Fibroblast of peridontal ligament (primary cell): ENCODE results near the gene C20orf202.

ENCODE experiments used
- DNase-seq: peaks from one replicate; pipeline ENCODE4 v3.0.0-alpha.2; 2010; ENCODE audit errors: extremely low read depth

The C20orf202 gene

DNA sequence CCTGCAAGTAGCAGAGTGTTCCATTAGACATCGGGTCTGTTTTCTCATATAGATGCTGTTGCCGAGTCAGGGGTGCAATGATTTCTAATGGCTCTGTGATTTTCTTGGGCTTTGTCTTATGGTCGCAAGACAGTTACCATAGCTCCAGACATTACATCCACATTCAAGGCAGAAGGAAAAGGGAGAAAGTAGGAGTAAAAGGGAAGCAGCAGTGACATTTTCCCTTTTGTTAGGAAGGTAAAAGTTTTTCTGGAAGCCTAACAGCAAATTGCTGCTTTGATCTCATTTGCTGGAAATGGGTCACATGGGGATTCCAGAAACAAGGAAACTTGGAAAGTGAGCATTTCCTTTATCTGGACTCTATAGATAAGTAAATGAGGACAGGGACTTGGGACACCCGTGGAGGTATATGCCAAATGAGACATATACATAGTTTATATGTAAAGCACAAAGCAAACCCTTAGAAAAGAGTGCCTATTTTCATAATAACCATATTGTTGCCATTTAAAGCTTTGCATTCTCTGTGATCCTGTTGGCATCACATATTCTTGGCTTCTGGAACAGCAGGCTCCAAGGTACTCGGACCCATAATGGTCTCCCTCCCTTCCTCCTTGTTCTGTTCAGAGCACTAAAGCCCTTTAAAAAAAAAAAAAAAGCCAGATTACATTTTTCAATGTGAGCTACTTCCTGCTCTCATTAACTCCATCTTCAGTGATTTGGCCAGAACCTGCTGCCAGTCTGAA is at the start of gene C20orf202:
C20orf202 (plus strand) TSS at position 693 of the 743 bp plus-strand sequence. CDS start 132 bp downstream, outside the sequence.
- DNase-seq = no peak

DNA sequence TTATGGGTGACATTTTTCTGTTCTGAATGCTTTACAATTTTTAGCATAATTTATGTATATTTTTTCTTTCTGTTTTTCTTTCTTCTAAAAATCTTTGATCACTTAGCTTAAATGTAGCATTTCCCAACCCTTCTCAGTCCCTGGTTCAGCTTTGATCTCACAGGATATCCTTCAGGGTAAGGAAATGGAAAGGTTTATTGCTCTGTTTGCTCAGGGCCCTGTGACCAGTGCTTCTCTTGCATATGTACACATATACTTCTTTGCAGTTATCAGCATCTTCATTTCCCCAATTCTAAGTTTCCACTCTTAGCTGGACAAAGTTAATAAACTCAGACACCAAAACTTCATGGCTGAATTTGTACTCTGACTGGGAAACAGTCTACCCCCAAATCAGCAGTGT is 49.0 kb upstream of the C20orf202 start:
- DNase-seq = no peak

DNA sequence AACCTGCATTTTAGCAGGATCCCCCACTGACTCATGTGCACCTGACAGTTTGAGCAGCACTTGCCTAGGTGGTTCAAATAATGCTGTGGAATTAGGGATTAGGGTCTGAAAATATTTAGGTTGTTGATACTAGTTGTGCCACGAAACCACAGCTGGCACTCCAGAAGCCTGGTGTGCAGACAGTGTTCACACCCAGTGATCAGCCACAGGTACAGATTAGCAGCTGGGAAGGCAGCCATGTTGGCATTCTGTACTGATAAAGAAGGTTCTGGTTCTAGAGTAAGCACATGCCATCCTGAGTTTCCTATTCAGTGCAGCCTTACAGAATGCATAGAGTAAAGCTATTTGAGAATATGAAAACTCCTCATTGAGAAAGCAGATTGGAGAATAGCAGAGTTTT is 48.6 kb upstream of the C20orf202 start:
- DNase-seq = no peak

DNA sequence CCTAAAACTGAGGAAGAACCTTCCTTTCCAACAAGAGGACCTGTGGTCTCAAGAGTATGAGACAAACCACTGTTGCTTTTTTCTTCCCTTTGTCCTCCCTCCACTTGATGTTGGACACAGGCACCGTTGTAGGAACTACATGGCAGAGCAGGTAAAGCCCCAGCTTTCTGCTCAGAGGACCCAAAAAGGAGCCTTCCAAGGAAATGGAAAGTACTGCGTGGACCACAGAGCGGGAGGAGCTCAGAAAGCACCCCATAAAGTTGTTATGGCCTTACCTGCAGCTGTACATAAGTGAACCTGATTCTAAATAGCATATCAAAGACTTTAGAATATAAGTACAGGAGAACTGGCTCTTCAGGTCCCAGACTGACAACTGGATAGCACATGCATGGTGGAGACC is 47.9 kb upstream of the C20orf202 start:
- no peak for DNase-seq

DNA sequence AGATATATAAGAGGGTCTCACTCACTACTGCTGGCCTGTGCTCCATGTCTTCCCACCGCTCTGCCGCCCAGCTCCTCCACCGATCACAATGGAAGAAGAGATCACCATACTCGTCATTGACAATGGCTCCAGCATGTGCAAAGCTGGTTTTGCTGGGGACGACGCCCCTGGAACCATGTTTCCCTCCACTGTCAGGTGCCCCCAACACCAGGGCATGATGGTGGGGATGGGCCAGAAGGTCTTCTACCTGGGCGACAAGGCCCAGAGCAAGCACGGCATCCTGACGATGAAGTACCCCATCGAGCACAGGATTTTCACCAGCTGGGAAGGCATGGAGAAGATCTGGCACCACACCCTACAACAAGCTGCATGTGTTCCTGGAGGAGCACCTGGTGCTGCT is 42.8 kb upstream of the C20orf202 start:
- no peak for DNase-seq

DNA sequence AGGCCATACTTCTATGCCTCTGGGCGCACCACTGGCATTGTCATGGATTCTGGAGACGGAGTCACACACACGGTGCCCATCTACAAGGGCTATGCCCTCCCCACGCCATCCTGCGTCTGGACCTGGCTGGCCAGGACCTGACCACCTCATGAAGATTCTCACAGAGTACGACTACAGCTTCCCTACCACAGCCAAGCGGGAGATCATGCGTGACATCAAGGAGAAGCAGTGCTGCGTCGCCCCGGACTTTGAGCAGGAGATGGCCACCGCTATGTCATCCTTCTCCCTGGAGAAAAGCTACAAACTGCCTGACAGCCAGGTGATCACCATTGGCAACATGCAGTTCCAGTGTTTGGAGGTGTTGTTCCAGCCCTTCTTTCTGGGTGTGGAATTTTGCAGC is 42.3 kb upstream of the C20orf202 start:
- no peak for DNase-seq

DNA sequence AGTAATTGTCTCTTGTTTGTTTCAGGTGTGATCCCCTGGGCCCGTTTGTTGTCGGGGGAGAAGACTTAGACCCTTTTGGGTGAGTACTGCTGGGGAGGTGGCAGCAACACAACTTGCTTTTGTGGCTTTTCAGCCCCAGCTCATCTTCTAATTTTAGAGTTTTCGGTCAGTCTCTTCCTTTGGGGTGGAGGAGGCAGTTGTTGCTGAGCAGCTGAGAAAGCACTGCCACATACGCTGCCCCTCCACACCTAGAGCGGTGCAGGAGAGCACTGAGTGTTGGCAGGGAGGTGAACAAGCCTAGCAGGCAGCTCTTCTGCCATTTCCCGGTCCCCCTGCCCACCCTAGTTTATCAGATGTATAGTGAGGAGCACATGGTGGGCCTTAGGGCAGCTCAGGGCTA is 40.1 kb upstream of the C20orf202 start:
- no peak for DNase-seq

DNA sequence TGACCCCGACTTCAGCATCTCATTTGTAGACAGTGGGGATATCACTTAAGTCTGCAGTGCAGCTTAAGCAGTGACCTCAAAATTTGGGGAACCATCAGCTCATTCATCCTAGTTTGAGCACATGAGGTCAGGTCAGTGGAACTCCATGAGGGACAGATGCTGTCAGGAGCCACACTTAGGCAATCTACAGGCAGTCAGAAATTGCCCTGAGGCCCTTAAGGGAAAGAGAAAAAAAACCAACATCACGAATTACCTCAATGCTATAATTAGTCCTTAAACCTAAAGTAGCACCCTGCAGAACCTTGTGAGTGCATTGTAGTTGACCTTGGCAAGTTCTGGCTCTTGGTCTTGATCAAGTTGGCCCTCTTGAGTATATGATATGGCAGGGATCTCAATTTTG is 39.6 kb upstream of the C20orf202 start:
- no peak for DNase-seq

DNA sequence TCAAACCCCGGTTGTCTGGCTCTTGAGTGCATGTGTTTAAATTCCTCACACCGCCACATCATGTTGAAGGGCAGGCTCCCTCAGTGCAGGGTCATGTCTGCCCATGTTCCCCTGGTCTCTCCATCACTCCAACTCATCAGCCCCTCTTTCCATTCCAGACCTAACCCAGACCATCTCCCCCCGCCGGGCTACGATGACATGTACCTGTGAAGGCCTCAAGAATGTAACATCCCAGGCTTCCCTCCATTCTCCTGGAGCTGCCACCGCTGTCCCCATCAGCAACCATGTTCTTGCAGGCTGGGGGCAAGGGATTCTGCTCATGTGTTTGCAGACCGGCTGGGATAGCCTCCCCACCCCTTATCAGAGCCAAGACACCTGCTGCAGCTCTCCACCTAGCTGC is 38.4 kb upstream of the C20orf202 start:
- no peak for DNase-seq

DNA sequence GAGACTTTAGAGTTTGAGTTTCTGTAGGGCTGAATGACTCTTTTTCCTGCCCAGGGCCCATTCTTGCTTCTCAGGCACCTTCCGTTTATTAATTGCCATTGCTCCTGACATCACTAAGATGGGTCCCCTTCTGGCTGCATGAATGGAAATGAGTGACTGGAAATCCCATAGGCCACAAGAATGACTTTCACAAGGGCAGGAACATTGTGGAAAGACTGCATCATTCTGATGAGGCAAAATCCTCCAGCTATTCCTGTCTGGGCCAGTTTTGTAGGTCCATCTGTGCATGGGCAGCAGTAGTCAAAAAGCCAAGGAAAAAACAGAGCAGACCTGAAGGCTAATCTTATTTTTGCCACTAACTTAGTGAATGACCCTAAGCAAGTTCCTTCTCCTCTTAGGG is 37.7 kb upstream of the C20orf202 start:
- DNase-seq = no peak

DNA sequence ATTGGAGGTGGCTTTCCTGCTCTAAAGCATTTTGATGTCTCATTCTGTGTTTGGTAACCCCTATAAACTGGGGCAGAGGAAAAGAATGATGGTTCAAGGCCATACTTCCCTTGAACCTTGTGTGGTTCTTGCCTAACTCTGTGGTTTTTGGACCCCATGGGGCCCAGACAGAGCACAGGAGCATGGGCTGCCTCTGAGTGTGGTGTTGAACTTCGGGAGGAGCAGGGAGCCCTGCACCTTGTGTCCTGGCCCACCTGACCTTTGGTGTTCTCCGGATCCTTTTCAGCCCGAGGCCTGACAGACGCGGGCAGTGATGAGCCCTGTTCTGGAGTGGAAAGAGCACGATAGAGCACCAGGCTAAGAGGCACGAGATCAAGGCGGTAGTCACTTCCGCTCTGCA is 37.3 kb upstream of the C20orf202 start:
- no peak for DNase-seq

DNA sequence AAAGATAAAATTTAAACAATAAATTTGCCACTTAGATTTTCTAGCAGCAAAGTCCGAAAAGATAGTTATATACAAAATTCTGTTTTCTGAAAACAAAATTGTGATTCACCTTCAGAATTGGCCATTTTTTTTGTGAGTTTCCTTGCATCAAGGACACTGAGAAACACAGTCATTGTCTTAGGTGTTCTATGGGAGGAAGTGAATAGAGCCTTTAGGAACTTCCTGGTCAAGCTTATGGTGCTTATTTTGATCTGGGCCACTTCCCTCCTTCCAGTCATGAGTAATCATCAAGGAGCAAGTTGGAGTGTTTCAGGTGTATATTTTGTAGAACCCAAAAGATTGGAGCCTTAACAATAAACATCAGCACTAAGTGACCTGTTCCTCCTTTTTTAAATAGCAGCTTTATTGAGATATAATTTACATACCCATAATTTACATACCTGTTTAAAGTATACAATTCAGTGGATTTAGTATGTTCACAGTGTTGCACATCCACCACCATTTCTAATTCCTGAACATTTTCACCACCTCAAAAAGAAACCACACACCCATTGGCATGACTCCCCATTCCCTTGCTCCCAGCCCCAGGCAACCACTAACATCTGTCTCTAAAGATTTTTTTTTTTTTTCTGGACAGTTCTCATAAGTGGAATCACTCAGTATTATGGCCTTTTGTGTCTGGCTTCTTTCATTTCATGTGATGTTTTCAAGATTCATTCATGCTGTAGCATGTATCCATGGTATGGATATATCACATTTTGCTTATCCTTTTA is 36.1 kb upstream of the C20orf202 start:
- peak; percentile 14 for DNase-seq

DNA sequence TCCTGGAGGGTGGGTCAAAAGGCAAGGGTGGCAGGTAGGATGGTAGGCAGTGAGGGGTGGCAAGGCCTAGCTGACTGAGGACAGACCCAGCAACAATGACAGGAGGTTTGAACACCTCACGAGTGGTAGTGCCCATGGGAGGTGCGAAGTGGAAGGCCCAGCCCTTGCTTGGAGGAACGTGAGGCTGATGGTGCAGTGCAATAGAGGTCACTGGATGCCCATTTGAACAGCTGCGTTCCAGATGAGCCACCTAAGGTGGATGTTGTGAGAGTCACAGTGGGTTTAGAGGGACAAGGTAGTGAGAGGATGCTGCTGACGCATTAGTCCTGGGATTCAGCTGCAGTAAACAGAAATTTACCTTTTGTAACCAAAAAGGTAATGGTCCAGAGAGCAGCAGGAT is 34.0 kb upstream of the C20orf202 start:
- no peak for DNase-seq

DNA sequence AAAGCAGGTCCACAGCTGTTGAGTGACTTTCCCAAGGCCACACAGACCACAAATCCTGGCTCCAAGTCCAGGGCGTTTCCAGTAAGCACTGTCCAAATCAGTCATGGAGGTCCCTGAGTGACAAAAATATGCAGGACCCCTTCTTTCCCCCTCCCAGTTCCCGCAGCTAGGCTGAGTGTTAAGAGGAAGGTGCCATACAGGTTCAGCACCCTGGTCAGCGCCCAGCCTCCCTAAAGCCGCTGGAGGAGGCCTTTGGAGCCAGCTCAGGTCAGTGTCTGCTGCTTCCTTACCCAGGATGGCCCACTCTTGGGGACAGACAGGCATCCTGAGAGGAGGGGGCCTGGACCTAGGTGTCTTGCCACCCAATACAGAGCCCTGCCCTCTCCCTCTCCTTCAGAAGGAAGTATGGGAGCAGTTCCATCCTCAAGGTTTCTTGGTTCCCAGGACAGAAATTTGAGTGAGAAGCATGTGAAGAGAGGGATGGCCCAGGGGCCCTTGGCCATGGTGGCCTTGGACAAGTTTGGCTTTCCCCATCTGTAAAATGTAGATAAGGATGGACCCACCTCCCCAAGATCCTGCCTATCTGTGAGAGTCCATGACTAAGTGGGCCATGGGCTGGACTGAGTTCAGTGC is 31.7 kb upstream of the C20orf202 start:
- DNase-seq = peak; percentile 29

DNA sequence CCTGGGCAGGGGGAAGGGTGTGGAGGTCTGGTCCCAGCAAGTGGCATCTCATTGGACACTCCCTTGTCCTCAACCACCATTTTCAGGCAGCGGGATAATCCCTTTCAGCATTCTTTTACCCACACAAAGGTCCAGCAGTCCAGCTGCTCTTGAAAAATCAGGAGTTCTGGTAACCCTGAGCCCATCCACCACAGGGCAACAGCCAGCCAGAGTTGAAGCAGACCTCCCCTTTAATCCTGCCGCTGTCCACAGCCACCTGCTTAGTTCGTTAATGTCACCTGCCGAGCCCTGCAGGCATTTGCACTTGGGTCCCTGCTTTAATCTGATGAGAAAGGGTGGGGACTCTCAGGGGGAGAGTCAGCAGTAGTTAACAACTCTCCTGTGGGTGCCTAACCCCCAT is 29.6 kb upstream of the C20orf202 start:
- no peak for DNase-seq

DNA sequence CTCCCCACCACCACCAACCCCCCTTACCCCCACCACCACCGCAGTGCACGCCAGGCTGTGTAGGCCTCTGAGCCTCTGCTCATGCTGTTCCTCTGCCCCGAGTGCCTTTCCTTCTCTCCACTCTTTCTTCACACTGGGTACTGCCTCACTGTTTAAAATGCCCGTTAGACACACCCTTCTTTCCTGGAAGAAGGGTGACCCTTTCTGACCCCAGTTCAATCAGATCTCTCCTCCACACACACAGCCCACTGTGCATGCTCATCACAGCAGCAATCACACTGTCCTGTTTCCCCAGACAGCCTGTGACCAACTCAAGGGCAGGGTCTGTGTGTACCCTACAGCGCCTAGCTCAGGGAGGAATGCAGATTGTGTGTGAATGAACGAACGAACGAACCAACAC is 28.5 kb upstream of the C20orf202 start:
- DNase-seq = no peak

DNA sequence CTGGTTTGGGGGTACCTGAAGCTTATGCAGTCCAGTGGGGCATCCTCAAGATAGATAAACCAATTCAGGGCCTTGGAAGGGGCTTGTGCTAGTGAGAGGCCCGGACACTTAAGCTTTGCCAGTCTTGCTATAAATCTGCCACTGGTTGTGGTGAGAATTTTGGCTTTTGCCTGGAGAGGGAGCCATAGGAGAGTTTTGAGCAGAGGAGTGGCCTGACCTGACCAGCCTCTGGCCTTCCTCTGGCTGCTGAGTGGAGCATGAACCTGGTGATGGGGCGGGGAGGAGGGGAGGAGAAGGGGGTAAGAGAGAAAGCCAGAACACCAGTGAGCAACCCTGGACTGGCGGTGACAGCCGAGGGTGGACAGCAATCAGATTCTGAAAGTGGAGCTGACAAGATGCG is 25.6 kb upstream of the C20orf202 start:
- DNase-seq = no peak

DNA sequence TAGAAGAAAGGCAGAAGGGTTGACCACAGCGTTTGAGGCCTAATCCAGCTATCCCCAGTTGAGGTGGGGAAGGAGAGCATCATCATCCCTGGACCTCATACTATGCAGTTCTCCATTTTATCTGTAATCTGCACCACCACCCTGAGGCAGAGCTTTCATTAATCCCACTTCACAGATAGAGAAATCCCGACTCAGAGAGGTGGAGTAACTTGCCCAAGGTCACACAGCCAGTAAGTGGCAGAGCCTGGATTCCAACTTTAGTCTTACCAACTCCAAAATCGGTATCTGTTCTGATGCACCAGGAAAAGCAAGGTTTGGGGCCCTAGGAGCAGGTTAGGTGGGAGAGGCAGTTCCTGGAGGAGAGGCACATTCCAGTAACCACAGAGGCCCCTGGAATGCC is 25.2 kb upstream of the C20orf202 start:
- no peak for DNase-seq

DNA sequence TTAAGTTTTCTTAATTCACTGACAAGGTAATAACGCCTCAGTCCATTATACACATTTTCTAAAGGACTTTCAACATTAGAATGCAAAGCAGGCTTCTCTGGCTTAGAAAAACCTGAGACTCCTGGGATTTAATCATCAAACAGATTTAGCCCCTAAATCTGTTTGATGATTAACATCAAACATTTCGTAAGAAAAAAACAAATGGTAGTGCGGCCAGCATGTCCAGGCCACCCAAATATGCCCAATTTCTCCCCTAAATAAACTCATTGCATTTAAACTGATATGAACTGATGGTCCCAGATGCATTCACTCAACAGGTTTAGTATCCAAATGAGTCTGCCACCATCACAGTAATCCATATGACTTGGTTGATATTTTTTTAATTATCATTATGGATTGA is 24.6 kb upstream of the C20orf202 start:
- DNase-seq = no peak

DNA sequence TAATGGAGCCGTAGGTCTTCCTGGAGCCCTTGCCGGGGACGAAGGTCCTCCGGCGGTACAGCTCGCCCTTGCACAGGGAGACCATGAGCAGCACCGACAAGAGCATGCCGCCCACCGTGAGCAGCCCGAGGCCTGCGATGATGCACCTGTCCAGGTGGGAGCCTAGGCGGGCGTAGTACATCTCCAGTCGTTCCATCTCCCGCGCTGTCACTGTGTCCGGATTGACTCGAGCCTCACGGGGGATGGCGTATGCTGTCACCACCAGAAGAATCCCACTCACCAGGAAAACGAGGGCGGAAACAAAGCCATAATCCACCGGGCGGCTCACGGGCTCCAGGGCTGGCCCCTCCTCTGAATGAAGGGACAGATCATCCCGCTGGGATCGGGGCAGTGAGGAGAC is 22.3 kb upstream of the C20orf202 start:
- no peak for DNase-seq

DNA sequence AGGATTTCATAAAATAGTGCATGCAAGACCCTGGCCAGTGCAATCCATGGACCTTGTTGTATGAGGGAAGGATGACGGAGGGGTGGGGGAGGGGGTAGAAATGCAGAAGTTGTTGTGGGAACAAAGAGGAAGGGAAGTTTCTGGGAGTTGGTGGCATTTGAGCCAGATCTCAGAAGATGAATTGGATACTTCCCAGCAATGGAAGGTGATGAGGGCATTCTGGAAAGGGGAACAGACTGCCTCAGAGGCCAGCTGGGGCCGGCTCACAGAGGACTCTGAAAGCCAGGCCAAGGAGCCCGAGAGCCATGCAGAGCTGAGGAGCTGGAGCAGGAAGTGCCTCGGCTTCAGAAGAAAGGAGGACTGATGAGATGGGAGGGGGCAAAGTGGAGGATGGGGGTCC is 21.1 kb upstream of the C20orf202 start:
- no peak for DNase-seq

DNA sequence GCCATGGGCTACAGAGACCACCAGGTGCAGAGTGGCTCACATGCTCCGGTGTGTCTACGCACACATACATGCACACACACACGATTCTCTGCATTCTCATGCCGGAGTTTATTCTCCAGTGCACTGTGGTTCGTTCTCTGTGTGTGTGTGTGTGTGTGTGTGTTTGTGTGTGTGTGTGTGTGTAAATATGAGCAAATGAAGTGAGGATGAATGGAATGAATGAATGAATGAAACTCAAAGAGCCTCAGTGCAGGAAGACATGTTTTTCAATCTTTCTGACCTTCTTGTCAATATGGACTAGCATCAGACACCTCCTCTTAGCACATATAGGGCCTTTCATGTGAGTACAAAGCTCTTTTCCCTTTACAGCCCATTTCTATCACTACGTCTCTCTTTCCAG is 20.1 kb upstream of the C20orf202 start:
- DNase-seq = no peak

DNA sequence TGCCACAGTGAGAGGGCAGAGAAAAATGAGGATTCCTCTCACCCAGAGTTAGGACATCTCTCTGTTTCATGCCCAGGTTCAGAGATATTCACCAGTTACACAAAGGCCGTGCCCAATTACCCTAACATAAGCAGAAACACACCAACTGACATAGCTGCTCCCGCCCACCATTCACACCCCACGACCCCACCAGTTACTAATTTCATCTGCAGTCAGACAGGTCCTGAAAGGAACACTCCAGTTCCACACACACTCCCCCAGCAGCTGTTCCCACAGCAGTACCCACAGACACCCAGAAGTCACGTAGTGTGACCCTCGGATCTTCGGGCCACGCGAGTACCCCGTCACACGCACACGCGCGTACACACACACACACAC is 19.0 kb upstream of the C20orf202 start:
- no peak for DNase-seq
